Activated naive CD8-positive, alpha-beta T cell treated with anti-CD3 and anti-CD28 coated beads, Interleukin-2, amount 10 ng/mL, durations not matched to agents 7 days and 5 days (primary cell): Measurements from ENCODE around the gene GID8. TPM values are rescaled to one million over a fixed set of nuclear protein-coding genes. Genes with fewer than 3 reads are reported as not detected.

Experiments
- ATAC-seq: fragments of 150-1000 bp; cut with Tn5 transposase; one replicate; pipeline ENCODE4 v1.10.0; 2021; ENCODE audit warnings: low read depth, moderate library complexity
- POLR2A ChIA-PET: fragments of 350-600 bp; sonication (Branson Sonifier 250); formaldehyde crosslinking; loops from one replicate; lab custom pipeline; 2021; ENCODE audit warnings: antibody characterized with exemption; lab: Charles Lee
- DNase-seq: peaks from one replicate; pipeline ENCODE4 v3.0.0; 2021
- H3K27ac Mint-ChIP-seq: one replicate; pipeline ENCODE4 v1.8.0; 2022; ENCODE audit warnings: mild to moderate bottlenecking, mixed read lengths
- H3K27me3 Mint-ChIP-seq: one replicate; pipeline ENCODE4 v1.8.0; 2022; ENCODE audit warnings: mild to moderate bottlenecking, moderate library complexity, mixed read lengths
- H3K36me3 Mint-ChIP-seq: one replicate; pipeline ENCODE4 v1.8.0; 2021; ENCODE audit warnings: mild to moderate bottlenecking, mixed read lengths
- H3K4me1 Mint-ChIP-seq: one replicate; pipeline ENCODE4 v1.8.0; 2021; ENCODE audit warnings: mixed read lengths
- H3K4me3 Mint-ChIP-seq: one replicate; pipeline ENCODE4 v1.8.0; 2022; ENCODE audit warnings: mild to moderate bottlenecking, moderate library complexity, mixed read lengths
- H3K9me3 Mint-ChIP-seq: one replicate; pipeline ENCODE4 v1.8.0; 2021; ENCODE audit warnings: mixed read lengths
- total RNA-seq, 2 experiments: library from RNA; stranded (reverse); gene quantifications; one replicate each; pipeline ENCODE4 v1.2.3, GENCODE V29; 2021

GID8 gene
- total RNA-seq, 2 experiments from 2014 or later, result 42.1 to 43.0 TPM

DNA sequence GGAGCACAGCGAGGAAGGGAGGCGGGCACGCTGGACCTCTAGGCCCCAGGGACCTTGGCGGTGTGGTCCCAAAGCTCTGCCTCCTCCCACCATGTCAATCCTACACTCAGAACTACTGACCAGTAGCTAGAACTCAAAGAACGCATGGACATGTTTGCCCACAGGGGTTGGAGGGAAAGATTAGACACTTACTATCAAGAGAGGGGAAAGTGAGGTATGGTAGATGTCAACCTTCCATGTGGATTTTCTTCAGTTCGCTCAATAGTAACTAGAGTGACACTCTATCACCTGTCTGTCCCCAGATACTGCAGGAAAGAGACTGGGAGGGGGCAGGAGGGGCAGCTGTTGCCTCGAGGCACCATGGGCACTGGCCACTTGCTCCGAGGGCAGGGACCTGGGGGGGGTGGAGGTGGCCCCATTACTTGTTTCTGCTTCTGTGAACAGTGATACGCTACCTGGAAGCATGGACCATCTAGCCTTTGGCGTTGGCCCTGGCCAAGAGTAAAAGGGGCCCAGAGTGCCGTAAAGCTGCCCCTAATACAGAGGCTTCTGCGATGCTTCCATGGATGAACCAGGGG lies 10.7 kb upstream of the GID8 start:
- peak overlapping the region; percentile 92 for H3K27ac Mint-ChIP-seq
- H3K9me3 Mint-ChIP-seq, result no peaks in the 10 kb centered on the region
- peak overlapping the region; percentile 93 for H3K4me3 Mint-ChIP-seq
- POLR2A ChIA-PET, result interaction anchor here (1.3 to 5.0 kb wide), 8 partner anchors 8 to 32 kb away, joined by 4 to 55 read pairs (median 16); partner anchors contain the start of gene GID8
- peaks cover 7% of the 10 kb centered on the region for H3K36me3 Mint-ChIP-seq
- ATAC-seq (no peak), DNase-seq (peak; percentile 32)
- no peaks in the 10 kb centered on the region for H3K27me3 Mint-ChIP-seq
- peaks cover 50% of the 10 kb centered on the region for H3K4me1 Mint-ChIP-seq

- POLR2A ChIA-PET, result interaction anchor here (1.6 to 5.0 kb wide), 4 partner anchors 9 to 29 kb away, joined by 4 to 55 read pairs (median 32); partner anchors contain the start of gene GID8
- Mint-ChIP-seq H3K9me3 (no peaks in the 10 kb centered on the region), H3K27ac (peak overlapping the region; percentile 91), H3K36me3 (peaks cover 9% of the 10 kb centered on the region), H3K4me1 (peaks cover 47% of the 10 kb centered on the region), H3K4me3 (peak overlapping the region; percentile 93), H3K27me3 (no peaks in the 10 kb centered on the region)
- ATAC-seq (no peak), DNase-seq (peak; percentile 37)
These were observed 9.6 kb upstream of the GID8 start for GRCh38 chr20:62928246-62928939.

GRCh38 chr20:62929051-62929538 lies 8.9 kb upstream of the GID8 start:
- Mint-ChIP-seq H3K27ac (peak overlapping the region; percentile 91), H3K27me3 (no peaks in the 10 kb centered on the region), H3K36me3 (peaks cover 9% of the 10 kb centered on the region), H3K9me3 (no peaks in the 10 kb centered on the region), H3K4me3 (peak overlapping the region; percentile 93), H3K4me1 (peaks cover 45% of the 10 kb centered on the region)
- POLR2A ChIA-PET, result interaction anchor here (1.2 to 5.0 kb wide), 3 partner anchors 8 to 13 kb away, joined by 3 to 55 read pairs (median 47); partner anchors contain the start of gene GID8
- peak; percentile 37 for ATAC-seq
- peak; percentile 69 for DNase-seq

GRCh38 chr20:62931464-62931863 lies 6.5 kb upstream of the GID8 start:
- no peak overlapping the region for H3K4me3 Mint-ChIP-seq

DNA sequence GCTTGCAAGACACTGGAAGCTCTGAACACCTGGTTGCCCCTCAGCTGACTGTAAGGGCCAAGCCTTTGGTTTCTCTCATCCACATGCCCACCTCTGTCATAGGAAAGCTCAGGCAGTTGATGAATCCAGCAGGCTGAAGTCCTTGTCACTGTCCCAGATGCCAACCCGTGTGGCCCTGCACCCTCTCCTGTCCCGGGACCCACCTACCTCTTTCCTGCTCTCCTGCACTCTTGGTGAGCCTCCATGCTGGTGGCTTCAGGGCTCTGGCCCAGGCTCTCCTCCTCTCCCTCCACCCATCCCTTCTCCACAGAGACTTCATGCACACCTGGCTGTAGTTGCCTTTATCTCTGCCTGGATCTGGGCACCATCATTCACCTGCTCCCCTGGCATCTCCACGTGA lies 4.0 kb upstream of the GID8 start:
- DNase-seq (peak; percentile 6), ATAC-seq (no peak)
- H3K9me3 Mint-ChIP-seq, result no peaks in the 10 kb centered on the region
- peaks cover 12% of the 10 kb centered on the region for H3K36me3 Mint-ChIP-seq
- no peak overlapping the region for H3K27ac Mint-ChIP-seq
- POLR2A ChIA-PET, result interaction anchor here (2.3 to 6.6 kb wide), 2 partner anchors 16 to 20 kb away, joined by 10 to 85 read pairs; partner anchors contain the start of gene SLC17A9
- no peaks in the 10 kb centered on the region for H3K27me3 Mint-ChIP-seq
- peaks cover 25% of the 10 kb centered on the region for H3K4me1 Mint-ChIP-seq
- no peak overlapping the region for H3K4me3 Mint-ChIP-seq

More at GRCh38 chr20:62931464-62931863, 6.5 kb upstream of the GID8 start:
- Mint-ChIP-seq H3K9me3 (no peaks in the 10 kb centered on the region), H3K36me3 (peaks cover 5% of the 10 kb centered on the region), H3K4me1 (peaks cover 36% of the 10 kb centered on the region), H3K27ac (no peak overlapping the region), H3K27me3 (no peaks in the 10 kb centered on the region)
- DNase-seq (peak; percentile 10), ATAC-seq (no peak)
- POLR2A ChIA-PET, result no interaction called here

GRCh38 chr20:62935204-62935967 lies 2.6 kb upstream of the GID8 start:
- POLR2A ChIA-PET, result interaction anchor here (1.1 to 6.6 kb wide), 5 partner anchors 9 to 31 kb away, joined by 3 to 85 read pairs (median 10); partner anchors contain the start of genes DIDO1 and SLC17A9
- Mint-ChIP-seq H3K27me3 (no peaks in the 10 kb centered on the region), H3K4me3 (no peak overlapping the region), H3K36me3 (peaks cover 16% of the 10 kb centered on the region), H3K9me3 (no peaks in the 10 kb centered on the region), H3K4me1 (peaks cover 26% of the 10 kb centered on the region), H3K27ac (no peak overlapping the region)
- ATAC-seq (no peak), DNase-seq (peak; percentile 7)

- Mint-ChIP-seq H3K9me3 (no peaks in the 10 kb centered on the region), H3K4me1 (peaks cover 22% of the 10 kb centered on the region), H3K27ac (no peak overlapping the region), H3K27me3 (no peaks in the 10 kb centered on the region), H3K4me3 (no peak overlapping the region), H3K36me3 (peaks cover 18% of the 10 kb centered on the region)
- ATAC-seq (no peak), DNase-seq (no peak)
- POLR2A ChIA-PET, result interaction anchor here (1.1 to 6.6 kb wide), 5 partner anchors 9 to 278 kb away, joined by 3 to 85 read pairs (median 34); partner anchors contain the start of genes DIDO1 and SLC17A9
These were observed 1.9 kb upstream of the GID8 start for GRCh38 chr20:62935968-62936585.

GRCh38 chr20:62937268-62938104 lies 461 bp upstream of the GID8 start:
- ATAC-seq (peak; percentile 85), DNase-seq (peak; percentile 99)
- Mint-ChIP-seq H3K4me3 (no peak overlapping the region), H3K27ac (peak overlapping the region; percentile 97), H3K9me3 (no peaks in the 10 kb centered on the region), H3K4me1 (peaks cover 25% of the 10 kb centered on the region), H3K36me3 (peaks cover 18% of the 10 kb centered on the region), H3K27me3 (no peaks in the 10 kb centered on the region)
- POLR2A ChIA-PET, result interaction anchor here (0.6 to 6.6 kb wide), 9 partner anchors 11 to 277 kb away, joined by 3 to 85 read pairs (median 5); partner anchors contain the start of genes DIDO1 and SLC17A9

DNA sequence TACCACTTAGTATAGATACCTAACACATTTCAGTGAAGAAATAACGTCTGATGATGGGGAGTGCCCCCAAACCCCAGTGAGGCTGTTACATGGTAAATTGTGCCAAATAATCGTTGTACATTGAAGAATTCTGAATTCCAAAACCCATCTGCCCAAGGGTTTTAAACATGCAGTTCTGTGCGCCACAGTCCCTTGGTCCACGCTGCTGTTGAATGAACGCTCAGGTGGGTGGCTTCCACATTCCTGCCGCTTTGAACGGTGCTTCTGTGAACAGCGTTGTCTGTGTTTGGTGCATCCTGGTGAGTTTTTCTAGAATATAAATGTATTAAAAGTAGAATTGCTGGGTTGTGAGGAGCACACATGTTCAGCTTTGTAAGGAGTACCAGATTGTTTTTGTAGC lies 2.9 kb downstream of the GID8 start:
- Mint-ChIP-seq H3K9me3 (no peaks in the 10 kb centered on the region), H3K4me3 (no peak overlapping the region), H3K36me3 (peaks cover 19% of the 10 kb centered on the region), H3K27ac (no peak overlapping the region), H3K27me3 (no peaks in the 10 kb centered on the region), H3K4me1 (peaks cover 18% of the 10 kb centered on the region)
- DNase-seq, result peak; percentile 0
- POLR2A ChIA-PET, result no interaction called here
- ATAC-seq, result no peak

DNA sequence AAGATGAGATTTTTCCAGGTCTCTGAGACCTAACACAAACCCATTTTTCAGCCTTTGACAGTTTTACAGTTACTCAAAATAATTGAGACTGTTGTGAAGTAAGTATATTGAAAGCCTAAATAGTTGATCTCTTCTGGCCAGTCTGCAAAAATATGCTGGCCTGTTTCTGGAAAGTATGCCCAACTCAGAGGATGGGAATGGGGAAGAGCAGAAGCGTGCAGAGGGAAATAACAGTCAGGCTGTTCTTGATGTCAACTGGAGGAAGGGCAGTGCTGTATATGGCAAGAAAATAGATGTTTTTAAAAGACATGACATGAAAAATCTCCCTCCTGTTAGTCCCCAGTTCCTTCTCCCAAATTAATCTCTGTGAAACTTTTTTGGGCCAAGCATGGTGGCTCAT lies 3.8 kb downstream of the GID8 start:
- Mint-ChIP-seq H3K36me3 (peaks cover 21% of the 10 kb centered on the region), H3K27me3 (no peaks in the 10 kb centered on the region), H3K4me3 (no peak overlapping the region), H3K9me3 (no peaks in the 10 kb centered on the region), H3K4me1 (peaks cover 20% of the 10 kb centered on the region), H3K27ac (no peak overlapping the region)
- no peak for DNase-seq
- ATAC-seq, result no peak
- POLR2A ChIA-PET, result no interaction called here

DNA sequence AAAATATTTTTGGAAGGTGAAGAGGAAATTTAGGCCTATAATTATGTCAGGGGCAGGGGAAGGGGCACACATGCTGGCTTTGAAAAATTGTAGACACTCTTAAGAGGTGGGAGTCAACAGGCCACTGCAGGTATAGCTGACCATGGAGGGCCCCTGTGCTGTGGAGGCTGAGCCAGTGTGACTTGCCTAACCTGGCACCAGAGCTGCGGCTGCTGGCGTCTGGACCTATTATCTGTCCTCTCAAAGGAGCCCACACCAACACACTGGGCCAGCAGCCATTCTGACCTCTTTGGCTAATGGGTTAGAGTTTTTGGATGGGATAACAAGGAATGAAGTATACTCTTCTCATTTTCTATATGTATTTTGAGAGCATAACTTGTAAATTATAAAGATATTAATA lies 4.5 kb downstream of the GID8 start:
- DNase-seq (peak; percentile 9), ATAC-seq (no peak)
- peaks cover 19% of the 10 kb centered on the region for H3K4me1 Mint-ChIP-seq
- no peaks in the 10 kb centered on the region for H3K9me3 Mint-ChIP-seq
- H3K36me3 Mint-ChIP-seq, result peaks cover 24% of the 10 kb centered on the region
- POLR2A ChIA-PET, result no interaction called here
- no peaks in the 10 kb centered on the region for H3K27me3 Mint-ChIP-seq
- H3K4me3 Mint-ChIP-seq, result no peak overlapping the region
- H3K27ac Mint-ChIP-seq, result no peak overlapping the region

DNA sequence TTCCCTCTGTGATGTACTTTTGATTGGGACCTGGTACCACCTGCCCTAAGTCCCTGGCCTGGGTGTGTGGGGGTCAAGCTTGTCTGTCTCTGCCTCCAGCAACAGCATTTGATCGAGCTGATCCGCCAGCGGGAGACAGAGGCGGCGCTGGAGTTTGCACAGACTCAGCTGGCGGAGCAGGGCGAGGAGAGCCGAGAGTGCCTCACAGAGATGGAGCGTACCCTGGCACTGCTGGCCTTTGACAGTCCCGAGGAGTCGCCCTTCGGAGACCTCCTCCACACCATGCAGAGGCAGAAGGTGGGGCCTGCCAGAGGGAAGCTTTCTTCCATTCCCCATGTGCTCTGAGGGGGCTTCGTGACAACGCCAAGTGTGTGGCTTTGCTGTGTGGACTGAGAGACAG lies 5.4 kb downstream of the GID8 start:
- Mint-ChIP-seq H3K36me3 (peaks cover 31% of the 10 kb centered on the region), H3K27ac (no peak overlapping the region), H3K9me3 (no peaks in the 10 kb centered on the region), H3K4me1 (peaks cover 19% of the 10 kb centered on the region), H3K4me3 (no peak overlapping the region), H3K27me3 (no peaks in the 10 kb centered on the region)
- DNase-seq (peak; percentile 17), ATAC-seq (no peak)
- POLR2A ChIA-PET, result no interaction called here
